ENCODE data around the gene CPT1B. TPM values are rescaled to one million over a fixed set of nuclear protein-coding genes. Genes with fewer than 3 reads are reported as not detected.

The CPT1B gene
- total and polyA plus RNA-seq, 2 experiments from 2014 or later = 5.6 to 14.4 TPM

GRCh38 chr22:50532824-50533796 is 45.1 kb downstream of the CPT1B start (continued):
- TF ChIP-seq ZNF462 (CRISPR knock-in tag; IDR thresholded peaks at IDR 0.05) (no peak), JUNB (IDR thresholded peaks at IDR 0.05; ENCODE audit: unreplicated experiment) (no peak)

DNA sequence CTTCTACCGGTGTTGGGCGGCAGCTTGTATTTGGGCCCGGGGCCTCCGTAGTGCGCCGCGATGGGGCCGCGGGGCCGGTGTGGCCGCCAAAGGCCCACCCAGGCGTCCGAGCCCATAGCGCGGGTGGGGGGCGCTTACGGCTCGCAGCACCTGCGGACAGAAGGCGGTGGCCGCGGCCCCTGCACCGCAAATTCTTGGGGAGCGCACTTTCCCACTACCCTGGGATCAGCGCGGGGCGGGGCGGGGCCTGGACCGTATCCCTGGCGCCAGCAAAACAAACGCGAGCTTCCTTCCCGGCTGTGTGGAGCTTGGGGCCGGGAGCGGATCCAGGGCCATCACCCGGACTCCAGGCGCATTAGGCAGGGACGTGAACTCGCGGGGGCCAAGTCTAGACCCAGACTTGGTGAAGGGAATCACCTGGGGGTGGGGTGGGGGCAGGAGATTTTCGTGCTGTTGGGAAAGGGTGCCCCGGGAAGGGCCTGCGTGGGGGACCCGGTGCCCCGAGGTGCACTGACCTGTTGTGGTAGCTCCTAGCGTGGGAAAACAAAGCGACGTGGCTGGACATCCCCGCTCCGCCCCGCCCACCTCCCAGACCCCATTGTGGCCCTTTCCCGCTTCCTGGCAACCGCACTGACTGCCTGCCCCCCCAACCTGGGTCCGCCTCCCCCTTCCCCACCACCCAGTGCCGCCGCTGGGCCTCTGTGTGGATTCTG is 46.1 kb downstream of the CPT1B start:
- Histone ChIP-seq H3K9me2 (ENCODE audit: insufficient read depth) (no peaks in the 10 kb centered on the region), H3K4me1 (ENCODE audit: insufficient read depth) (0 out of 2 replicates have a peak, but pooled peaks cover 4% of the 10 kb centered on the region), H3K36me3 (ENCODE audit: insufficient read depth) (no peaks in the 10 kb centered on the region), H3K4me3 (peak overlapping the region; percentile 66), H3K27ac (ENCODE audit: low read depth) (no peak overlapping the region), H3K27me3 (ENCODE audit: insufficient read depth) (peaks cover 77% of the 10 kb centered on the region), H3F3A (replicated peaks; ENCODE audit: low read depth) (no peaks in the 10 kb centered on the region; the same call in 1 of the 2 replicates), H3K4me2 (peak overlapping the region; percentile 87), H3K79me2 (replicated peaks; ENCODE audit: insufficient read depth) (no peaks in the 10 kb centered on the region), H2AFZ (peak overlapping the region; percentile 83; the same call in 1 of the 2 replicates), H4K20me1 (replicated peaks; ENCODE audit: insufficient read depth) (no peaks in the 10 kb centered on the region; the same call in none of the 2 replicates)
- Mint-ChIP-seq H3K9me3 (no peaks in the 10 kb centered on the region; the same call in 2 of the 3 replicates), H3K4me1 (peaks cover 5% of the 10 kb centered on the region; the same call in 2 of the 3 replicates), H3K27ac (no peak overlapping the region), H3K27me3 (ENCODE audit: insufficient read depth, low read depth, poor library complexity) (peaks cover 73% of the 10 kb centered on the region), H3K4me3 (peak overlapping the region; percentile 62), H3K36me3 (ENCODE audit: low read depth) (no peaks in the 10 kb centered on the region)
- ATAC-seq (peak; percentile 53), DNase-seq (ENCODE audit: low spot score) (peak; percentile 76)
- TF ChIP-seq POLR2AphosphoS5 (IDR thresholded peaks at IDR 0.05; ENCODE audit: low read depth) (no peak), EZH2 (IDR thresholded peaks at IDR 0.05; ENCODE audit: low read depth, unreplicated experiment) (peak; percentile 57)

All from GM23338 (cell line).